B cell (primary cell): ENCODE data around the gene CIITA. TPM values are rescaled to one million over a fixed set of nuclear protein-coding genes. Genes with fewer than 3 reads are reported as not detected.

Source experiments
- ATAC-seq: fragments of 200-7000 bp; cut with Tn5 transposase; one replicate; pipeline ENCODE4 v1.10.0; 2021; ENCODE audit warnings: low read depth, mild to moderate bottlenecking, moderate number of reproducible peaks, moderate library complexity
- CTCF ChIA-PET: fragments of 350-600 bp; sonication (Branson Sonifier 250); formaldehyde crosslinking; loops from one replicate; lab custom pipeline; 2021; ENCODE audit warnings: antibody characterized with exemption, inconsistent platforms; lab: Charles Lee
- POLR2A ChIA-PET: fragments of 350-600 bp; sonication (Branson Sonifier 250); formaldehyde crosslinking; loops from one replicate; lab custom pipeline; 2021; ENCODE audit warnings: antibody characterized with exemption; lab: Charles Lee
- DNase-seq: peaks from one replicate; pipeline ENCODE4 v3.0.0; 2013
- H2AFZ ChIP-seq: 2 replicates; pipeline ENCODE4 v1.6.1; 2012; ENCODE audit warnings: mild to moderate bottlenecking, low read depth, low read length; ENCODE audit not compliant: insufficient read depth, poor library complexity, severe bottlenecking
- H3K27ac ChIP-seq, 2 donors: 1 replicate in 1 of 2; 2 replicates in 1 of 2; pipeline ENCODE4 v1.5.1; 2012 to 2013; ENCODE audit warnings: low read length in 2 of 2, mild to moderate bottlenecking in 2 of 2, moderate library complexity in 1 of 2
- H3K27me3 ChIP-seq, 4 experiments: fragments of 200-600 bp in 1 of 4; sonication (generic) in 1 of 4; replicated peaks in 1 of 4; 1 replicate in 2 of 4; 2 replicates in 2 of 4; pipeline versions ENCODE4 v1.6.1 to v1.7.0; 2013 to 2016; ENCODE audit warnings: low read length in 3 of 4, mild to moderate bottlenecking in 2 of 4, mixed read lengths in 1 of 4, moderate library complexity in 1 of 4; ENCODE audit not compliant: insufficient read depth in 4 of 4, control insufficient read depth in 3 of 4; ENCODE audit errors: control extremely low read depth in 1 of 4
- H3K36me3 ChIP-seq, 2 experiments: replicated peaks in 1 of 2; 1 replicate in 1 of 2; 2 replicates in 1 of 2; pipeline versions ENCODE4 v1.6.1 to v1.7.1; 2013; ENCODE audit warnings: low read length in 1 of 2; ENCODE audit not compliant: insufficient read depth in 2 of 2, control insufficient read depth in 1 of 2; ENCODE audit errors: control extremely low read depth in 1 of 2, extremely low read depth in 1 of 2
- H3K4me1 ChIP-seq, 2 donors: fragments of 200-600 bp in 1 of 2; sonication (generic) in 1 of 2; 1 replicate in 1 of 2; 2 replicates in 1 of 2; pipeline versions ENCODE4 v1.5.1 to v1.6.1; 2013 to 2017; ENCODE audit warnings: low read length in 2 of 2; ENCODE audit not compliant: control insufficient read depth in 2 of 2, insufficient read depth in 2 of 2
- H3K4me2 ChIP-seq: replicated peaks from 2 replicates; pipeline ENCODE3; 2012; ENCODE audit warnings: mild to moderate bottlenecking, low read depth, low read length; ENCODE audit not compliant: poor library complexity, severe bottlenecking
- H3K4me3 ChIP-seq, 5 experiments: fragments of 200-600 bp in 1 of 5; sonication (generic) in 1 of 5; 1 replicate in 3 of 5; 2 replicates in 2 of 5; pipeline versions ENCODE4 v1.5.1 to v1.7.0; 2011 to 2016; ENCODE audit warnings: low read length in 4 of 5, mild to moderate bottlenecking in 4 of 5, low read depth in 2 of 5, control low read depth in 1 of 5, moderate library complexity in 1 of 5; ENCODE audit not compliant: insufficient read depth in 1 of 5; ENCODE audit errors: control extremely low read depth in 1 of 5, extremely low read depth in 1 of 5
- H3K79me2 ChIP-seq: fragments of 200-600 bp; sonication (generic); one replicate; pipeline ENCODE4 v1.6.0; 2016; ENCODE audit warnings: low read length; ENCODE audit not compliant: control insufficient read depth, insufficient read depth
- H3K9ac ChIP-seq: fragments of 200-600 bp; sonication (generic); 2 replicates; pipeline ENCODE4 v1.6.1; 2017; ENCODE audit warnings: mild to moderate bottlenecking, low read length, moderate library complexity
- H3K9me3 ChIP-seq, 3 donors: one replicate each; pipeline versions ENCODE4 v1.6.1 to v1.7.1; 2013; ENCODE audit warnings: low read length in 2 of 3; ENCODE audit not compliant: control insufficient read depth in 2 of 3, insufficient read depth in 1 of 3; ENCODE audit errors: control extremely low read depth in 1 of 3
- H4K20me1 ChIP-seq: 2 replicates; pipeline ENCODE4 v1.6.0; 2012; ENCODE audit warnings: mild to moderate bottlenecking, low read length; ENCODE audit not compliant: insufficient read depth, control insufficient read depth, poor library complexity, severe bottlenecking
- H3K27ac Mint-ChIP-seq: one replicate; pipeline ENCODE4 v1.8.0; 2021; ENCODE audit warnings: mixed read lengths
- H3K27me3 Mint-ChIP-seq: one replicate; pipeline ENCODE4 v1.8.0; 2021; ENCODE audit warnings: mixed read lengths
- H3K4me1 Mint-ChIP-seq: one replicate; pipeline ENCODE4 v1.8.0; 2021; ENCODE audit warnings: mixed read lengths
- H3K4me3 Mint-ChIP-seq: one replicate; pipeline ENCODE4 v1.8.0; 2021; ENCODE audit warnings: mixed read lengths
- H3K9me3 Mint-ChIP-seq: one replicate; pipeline ENCODE4 v1.8.0; 2022; ENCODE audit warnings: mixed read lengths; ENCODE audit not compliant: insufficient read depth
- CTCF ChIP-seq: fragments of 200-600 bp; IDR thresholded peaks from one replicate; pipeline ENCODE4 v1.8.0; 2022; ENCODE audit warnings: antibody characterized with exemption, mild to moderate bottlenecking
- EZH2 ChIP-seq: IDR thresholded peaks from 2 replicates; pipeline ENCODE4 v1.6.1; 2012; ENCODE audit warnings: borderline replicate concordance, low read depth, mild to moderate bottlenecking, moderate library complexity, low read length; ENCODE audit not compliant: insufficient read depth, poor library complexity, severe bottlenecking
- WGBS: methylation state at CpG from one replicate; pipeline ENCODE4 v1.1.5; 2013; ENCODE audit warnings: missing lambda C conversion rate; ENCODE audit not compliant: insufficient coverage; 5-methylcytosine and 5-hydroxymethylcytosine counted together
- intact Hi-C: fragments of 100-400 bp; cut with micrococcal nuclease; formaldehyde crosslinking; loops from one replicate; pipeline ENCODE4 v1.10.0; 2022
- polyA plus RNA-seq: library from polyadenylated mRNA; depleted of rRNA; stranded (reverse); fragments of >200 nt; gene quantifications from 2 replicates; pipeline ENCODE4 v1.2.3, GENCODE V29; 2012
- total RNA-seq, 2 donors: library from RNA; stranded (reverse); fragments of 120-200 nt in 1 of 2; gene quantifications; 1 replicate in 1 of 2; 2 replicates in 1 of 2; pipeline versions ENCODE4 v1.2.3 to v1.2.4, GENCODE V29; 2013 to 2022

CIITA gene
- total and polyA plus RNA-seq, 2 donors (not counting 1 experiment from before 2014, with no cell fraction given) = 632 to 719 TPM

- H3K27me3 ChIP-seq = no peaks in the 10 kb centered on the region
- H3K4me2 ChIP-seq = peak overlapping the region; percentile 30
- no peak for TF ChIP-seq CTCF
- TF ChIP-seq EZH2 = no peak
- Mint-ChIP-seq H3K4me3 (peak overlapping the region; percentile 33), H3K9me3 (no peaks in the 10 kb centered on the region), H3K27me3 (no peaks in the 10 kb centered on the region), H3K27ac (peak overlapping the region; percentile 82), H3K4me1 (peaks cover 75% of the 10 kb centered on the region)
- ChIA-PET POLR2A (interaction anchor here (0.7 to 8.3 kb wide), 6 partner anchors 21 to 173 kb away, joined by 3 to 59 read pairs (median 3); partner anchors contain the start of genes CIITA and NUBP1), CTCF (interaction anchor here (0.5 to 12.7 kb wide), 15 partner anchors 8 to 401 kb away, joined by 3 to 141 read pairs (median 6); partner anchors contain the start of genes CIITA and NUBP1)
- peak overlapping the region; percentile 80 to 95 for H3K27ac ChIP-seq
- H4K20me1 ChIP-seq = peaks cover 79% of the 10 kb centered on the region
- DNase-seq (no peak), ATAC-seq (no peak)
- H3K9me3 ChIP-seq = no peaks in the 10 kb centered on the region
- H3K79me2 ChIP-seq = peaks cover 52% of the 10 kb centered on the region
- no peak overlapping the region for H2AFZ ChIP-seq
- 67% methylated on average over 3 of the region's 3 CpGs for WGBS
- intact Hi-C loops = no loop called here
- peaks cover 70 to 72% of the 10 kb centered on the region in 2 donors for H3K4me1 ChIP-seq
- H3K4me3 ChIP-seq = no peak overlapping the region
- no peak overlapping the region for H3K9ac ChIP-seq
- peaks cover 3 to 87% of the 10 kb centered on the region in 2 experiments for H3K36me3 ChIP-seq
Observed at GRCh38 chr16:10916534-10916933, 39.5 kb downstream of the CIITA start.

GRCh38 chr16:10918294-10919002 is 41.4 kb downstream of the CIITA start:
- no peaks in the 10 kb centered on the region for H3K27me3 Mint-ChIP-seq
- H3K79me2 ChIP-seq = peaks cover 45% of the 10 kb centered on the region
- peaks cover 56 to 63% of the 10 kb centered on the region in 2 donors for H3K4me1 ChIP-seq
- ATAC-seq (peak; percentile 80), DNase-seq (peak; percentile 91)
- H3K4me2 ChIP-seq = peak overlapping the region; percentile 34
- WGBS = 58% methylated on average over 18 of the region's 21 CpGs
- H3K4me3 ChIP-seq = no peak overlapping the region
- no peaks in the 10 kb centered on the region for H3K9me3 ChIP-seq
- peak overlapping the region; percentile 82 for H3K27ac Mint-ChIP-seq
- no peaks in the 10 kb centered on the region for H3K27me3 ChIP-seq
- H2AFZ ChIP-seq = no peak overlapping the region
- H3K27ac ChIP-seq = peak overlapping the region; percentile 51 to 95
- H3K36me3 ChIP-seq = peaks cover 3 to 96% of the 10 kb centered on the region in 2 experiments
- no peak for TF ChIP-seq EZH2
- peak; percentile 94 for TF ChIP-seq CTCF
- H4K20me1 ChIP-seq = peaks cover 91% of the 10 kb centered on the region
- peak overlapping the region; percentile 44 for H3K4me3 Mint-ChIP-seq
- POLR2A ChIA-PET = interaction anchor here (0.6 to 2.7 kb wide), 11 partner anchors 12 to 396 kb away, joined by 3 to 17 read pairs (median 5); partner anchors contain the start of genes CIITA and NUBP1
- no peaks in the 10 kb centered on the region for H3K9me3 Mint-ChIP-seq
- peaks cover 66% of the 10 kb centered on the region for H3K4me1 Mint-ChIP-seq
- intact Hi-C loops = loop anchor here (1.0 to 2.0 kb wide), 5 partner anchors 41 to 404 kb away; partner anchors contain the start of gene CIITA
- CTCF ChIA-PET = interaction anchor here (0.6 to 12.7 kb wide), 37 partner anchors 9 to 604 kb away, joined by 3 to 141 read pairs (median 7); partner anchors contain the start of genes CIITA, DEXI and NUBP1
- no peak overlapping the region for H3K9ac ChIP-seq
